ENCODE measurements around the gene GIPC2.

GRCh38 chr1:78095593-78095992, 49.8 kb downstream of the GIPC2 start:
- TF ChIP-seq, protein P1, sequence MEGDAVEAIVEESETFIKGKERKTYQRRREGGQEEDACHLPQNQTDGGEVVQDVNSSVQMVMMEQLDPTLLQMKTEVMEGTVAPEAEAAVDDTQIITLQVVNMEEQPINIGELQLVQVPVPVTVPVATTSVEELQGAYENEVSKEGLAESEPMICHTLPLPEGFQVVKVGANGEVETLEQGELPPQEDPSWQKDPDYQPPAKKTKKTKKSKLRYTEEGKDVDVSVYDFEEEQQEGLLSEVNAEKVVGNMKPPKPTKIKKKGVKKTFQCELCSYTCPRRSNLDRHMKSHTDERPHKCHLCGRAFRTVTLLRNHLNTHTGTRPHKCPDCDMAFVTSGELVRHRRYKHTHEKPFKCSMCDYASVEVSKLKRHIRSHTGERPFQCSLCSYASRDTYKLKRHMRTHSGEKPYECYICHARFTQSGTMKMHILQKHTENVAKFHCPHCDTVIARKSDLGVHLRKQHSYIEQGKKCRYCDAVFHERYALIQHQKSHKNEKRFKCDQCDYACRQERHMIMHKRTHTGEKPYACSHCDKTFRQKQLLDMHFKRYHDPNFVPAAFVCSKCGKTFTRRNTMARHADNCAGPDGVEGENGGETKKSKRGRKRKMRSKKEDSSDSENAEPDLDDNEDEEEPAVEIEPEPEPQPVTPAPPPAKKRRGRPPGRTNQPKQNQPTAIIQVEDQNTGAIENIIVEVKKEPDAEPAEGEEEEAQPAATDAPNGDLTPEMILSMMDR (IDR thresholded peaks at IDR 0.05 in 2 of 3, conservative IDR thresholded peaks at IDR 0.05 in 1 of 3; ENCODE audit: borderline replicate concordance in 1 of 3, insufficient read depth in 1 of 3, low read depth in 2 of 3, low read length in 2 of 3) = no peak
- no peak for TF ChIP-seq ZNF274 (IDR thresholded peaks at IDR 0.05; ENCODE audit: low read depth, low read length)
- TF ChIP-seq POLR2A (IDR thresholded peaks at IDR 0.05; ENCODE audit: borderline replicate concordance, extremely low read depth, insufficient read depth, insufficient read length) = no peak
- TF ChIP-seq EZH2phosphoT487 (IDR thresholded peaks at IDR 0.05; ENCODE audit: borderline replicate concordance) = no peak
- no peak for TF ChIP-seq JUND (IDR thresholded peaks at IDR 0.05)
- no peak for TF ChIP-seq REST (IDR thresholded peaks at IDR 0.05; ENCODE audit: low read depth)
- TF ChIP-seq SP1 (IDR thresholded peaks at IDR 0.05; ENCODE audit: low read depth) = no peak
- no peak for TF ChIP-seq ATF3 (IDR thresholded peaks at IDR 0.05)
- no peak for TF ChIP-seq EZH2 (IDR thresholded peaks at IDR 0.05)
- TF ChIP-seq POLR2AphosphoS5 (IDR thresholded peaks at IDR 0.05; ENCODE audit: low read depth, low read length) = no peak
- TF ChIP-seq RAD21 (IDR thresholded peaks at IDR 0.05; ENCODE audit: low read depth) = no peak
- no peak for TF ChIP-seq TCF7L2 (IDR thresholded peaks at IDR 0.05; ENCODE audit: borderline replicate concordance, extremely low read depth, insufficient read depth, insufficient read length)
- no peak for TF ChIP-seq CEBPB (IDR thresholded peaks at IDR 0.05; ENCODE audit: low read depth)
- no peak for TF ChIP-seq FOSL1 (IDR thresholded peaks at IDR 0.05; ENCODE audit: low read depth)

All from HCT116 (cell line).